SK-N-SH treated with all-trans-retinoic acid at 6 μM for 48 hours (cell line): ENCODE results near the gene TMEM39B.

ENCODE experiments used
- ATAC-seq: fragments of 200-7000 bp; cut with Tn5 transposase; 3 replicates; pipeline ENCODE4 v1.9.1; 2020; ENCODE audit warnings: mild to moderate bottlenecking, moderate library complexity
- ARNTL ChIP-seq: fragments of 450-650 bp; formaldehyde crosslinking; IDR thresholded peaks from 2 replicates; pipeline ENCODE4 v1.5.0; 2020; ENCODE audit warnings: low read depth, mild to moderate bottlenecking, moderate library complexity, borderline replicate concordance
- BACH2 ChIP-seq: fragments of 250-450 bp; sonication (Bioruptor Pico); IDR thresholded peaks from 2 replicates; pipeline ENCODE4 v1.9.0; 2021; ENCODE audit warnings: mild to moderate bottlenecking, borderline replicate concordance
- CSDC2 ChIP-seq: fragments of 250-450 bp; sonication (Bioruptor Pico); IDR thresholded peaks from 2 replicates; pipeline ENCODE4 v1.5.0; 2020; ENCODE audit warnings: mild to moderate bottlenecking, moderate library complexity
- ESRRG ChIP-seq: fragments of 250-450 bp; sonication (Bioruptor Pico); IDR thresholded peaks from 2 replicates; pipeline ENCODE4 v1.6.1; 2021; ENCODE audit warnings: mild to moderate bottlenecking
- GLIS3 ChIP-seq: fragments of 250-450 bp; sonication (Bioruptor Pico); IDR thresholded peaks from 2 replicates; pipeline ENCODE4 v1.5.0; 2020; ENCODE audit warnings: mild to moderate bottlenecking, moderate library complexity
- ISL1 ChIP-seq: fragments of 250-450 bp; sonication (Bioruptor Pico); IDR thresholded peaks from 2 replicates; pipeline ENCODE4 v2.1.2; 2022; ENCODE audit warnings: mild to moderate bottlenecking, moderate library complexity
- OSR1 ChIP-seq: fragments of 250-450 bp; sonication (Bioruptor Pico); IDR thresholded peaks from 2 replicates; pipeline ENCODE4 v1.8.0; 2022; ENCODE audit warnings: moderate library complexity, mild to moderate bottlenecking, inconsistent platforms
- RARB ChIP-seq: fragments of 250-450 bp; sonication (Bioruptor Pico); IDR thresholded peaks from 2 replicates; pipeline ENCODE4 v1.8.0; 2021; ENCODE audit warnings: mild to moderate bottlenecking, moderate library complexity
- SNAI2 ChIP-seq: fragments of 250-450 bp; sonication (Bioruptor Pico); IDR thresholded peaks from 2 replicates; pipeline ENCODE4 v1.5.0; 2020; ENCODE audit warnings: mild to moderate bottlenecking, moderate library complexity
- TCF4 ChIP-seq: fragments of 250-450 bp; sonication (Bioruptor Pico); IDR thresholded peaks from 2 replicates; pipeline ENCODE4 v1.8.0; 2021; ENCODE audit warnings: mild to moderate bottlenecking, moderate library complexity, borderline replicate concordance
- TOX ChIP-seq: fragments of 250-450 bp; sonication (Bioruptor Pico); IDR thresholded peaks from 2 replicates; pipeline ENCODE4 v1.8.0; 2021; ENCODE audit warnings: mild to moderate bottlenecking, moderate library complexity, borderline replicate concordance
- ZC3H10 ChIP-seq: fragments of 250-450 bp; sonication (Bioruptor Pico); IDR thresholded peaks from 2 replicates; pipeline ENCODE4 v1.5.1; 2021; ENCODE audit warnings: mild to moderate bottlenecking, moderate library complexity
- ZFP3 ChIP-seq: fragments of 250-450 bp; sonication (Bioruptor Pico); IDR thresholded peaks from 2 replicates; pipeline ENCODE4 v1.5.0; 2020; ENCODE audit warnings: mild to moderate bottlenecking, moderate library complexity
- ZFP30 ChIP-seq: fragments of 450-650 bp; formaldehyde crosslinking; IDR thresholded peaks from 2 replicates; pipeline ENCODE4 v1.5.0; 2022; ENCODE audit warnings: mild to moderate bottlenecking, moderate library complexity
- ZNF565 ChIP-seq: fragments of 450-650 bp; formaldehyde crosslinking; conservative IDR thresholded peaks from 2 replicates; pipeline ENCODE4 v1.5.0; 2020; ENCODE audit warnings: low read depth, mild to moderate bottlenecking, moderate library complexity
- ZNF70 ChIP-seq: fragments of 450-650 bp; formaldehyde crosslinking; IDR thresholded peaks from 2 replicates; pipeline ENCODE4 v1.5.0; 2020; ENCODE audit warnings: mild to moderate bottlenecking, moderate library complexity
- ZNF8 ChIP-seq: fragments of 450-650 bp; formaldehyde crosslinking; IDR thresholded peaks from 2 replicates; pipeline ENCODE4 v1.5.0; 2020; ENCODE audit warnings: mild to moderate bottlenecking, moderate library complexity
- TF ChIP-seq, protein P1 (sequence below): fragments of 250-450 bp; sonication (Bioruptor Pico); IDR thresholded peaks from 2 replicates; pipeline ENCODE4 v1.8.0; 2020; ENCODE audit warnings: mild to moderate bottlenecking, moderate library complexity, borderline replicate concordance
- TF ChIP-seq, protein P2 (sequence below): fragments of 250-450 bp; sonication (Bioruptor Pico); IDR thresholded peaks from 2 replicates; pipeline ENCODE4 v1.5.1; 2021; ENCODE audit warnings: mild to moderate bottlenecking, moderate library complexity
- TF ChIP-seq, protein P3 (sequence below): fragments of 250-450 bp; sonication (Bioruptor Pico); IDR thresholded peaks from 2 replicates; pipeline ENCODE4 v1.5.1; 2020; ENCODE audit warnings: low read depth, mild to moderate bottlenecking, moderate library complexity
- TF ChIP-seq, protein P4 (sequence below): fragments of 250-450 bp; sonication (Bioruptor Pico); IDR thresholded peaks from 2 replicates; pipeline ENCODE4 v1.5.0; 2020; ENCODE audit warnings: mild to moderate bottlenecking, moderate library complexity
- TF ChIP-seq, protein P5 (sequence below): fragments of 250-450 bp; sonication (Bioruptor Pico); IDR thresholded peaks from 2 replicates; pipeline ENCODE4 v1.8.0; 2021; ENCODE audit warnings: low read depth, mild to moderate bottlenecking, moderate library complexity, borderline replicate concordance

The TMEM39B gene

DNA sequence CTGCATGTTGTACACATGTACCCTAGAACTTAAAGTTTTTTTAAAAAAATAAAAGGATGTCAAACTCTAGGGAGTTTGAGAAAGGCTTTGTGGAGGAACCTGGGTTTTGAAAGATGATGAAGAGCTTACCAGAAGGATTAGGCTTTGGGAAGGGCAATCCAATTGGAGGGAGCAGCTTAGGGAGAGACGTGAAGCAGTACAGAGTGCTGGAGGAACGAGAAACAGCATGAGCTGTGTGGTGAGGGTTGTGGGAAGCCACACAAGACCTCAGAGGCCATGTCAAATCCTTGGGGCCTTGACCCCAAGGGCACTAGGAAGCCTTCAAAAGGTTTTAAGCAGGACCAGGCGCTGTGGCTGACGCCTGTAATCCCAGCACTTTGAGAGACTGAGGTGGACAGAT, 26.7 kb downstream of the TMEM39B start:
- ATAC-seq, result no peak
- no peak for TF ChIP-seq TOX (CRISPR knock-in tag)

DNA sequence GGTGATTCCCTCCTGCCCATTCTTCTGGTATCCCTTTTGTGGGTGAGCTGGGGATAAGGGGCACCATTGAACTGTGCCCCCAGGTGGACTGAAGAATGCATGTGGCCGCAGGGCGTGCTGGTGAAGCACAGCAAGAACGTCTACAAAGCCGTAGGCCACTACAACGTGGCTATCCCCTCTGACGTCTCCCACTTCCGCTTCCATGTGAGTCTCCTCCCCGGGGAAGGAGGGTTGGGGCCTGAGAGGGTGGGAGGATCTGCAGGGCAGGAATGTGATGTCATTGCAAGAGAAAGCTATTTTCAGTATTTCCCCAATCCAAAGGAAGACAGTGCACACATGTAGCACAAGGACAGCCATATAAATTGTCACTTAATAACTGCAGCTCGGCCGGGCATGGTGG, 27.6 kb downstream of the TMEM39B start:
- ATAC-seq, result no peak

DNA sequence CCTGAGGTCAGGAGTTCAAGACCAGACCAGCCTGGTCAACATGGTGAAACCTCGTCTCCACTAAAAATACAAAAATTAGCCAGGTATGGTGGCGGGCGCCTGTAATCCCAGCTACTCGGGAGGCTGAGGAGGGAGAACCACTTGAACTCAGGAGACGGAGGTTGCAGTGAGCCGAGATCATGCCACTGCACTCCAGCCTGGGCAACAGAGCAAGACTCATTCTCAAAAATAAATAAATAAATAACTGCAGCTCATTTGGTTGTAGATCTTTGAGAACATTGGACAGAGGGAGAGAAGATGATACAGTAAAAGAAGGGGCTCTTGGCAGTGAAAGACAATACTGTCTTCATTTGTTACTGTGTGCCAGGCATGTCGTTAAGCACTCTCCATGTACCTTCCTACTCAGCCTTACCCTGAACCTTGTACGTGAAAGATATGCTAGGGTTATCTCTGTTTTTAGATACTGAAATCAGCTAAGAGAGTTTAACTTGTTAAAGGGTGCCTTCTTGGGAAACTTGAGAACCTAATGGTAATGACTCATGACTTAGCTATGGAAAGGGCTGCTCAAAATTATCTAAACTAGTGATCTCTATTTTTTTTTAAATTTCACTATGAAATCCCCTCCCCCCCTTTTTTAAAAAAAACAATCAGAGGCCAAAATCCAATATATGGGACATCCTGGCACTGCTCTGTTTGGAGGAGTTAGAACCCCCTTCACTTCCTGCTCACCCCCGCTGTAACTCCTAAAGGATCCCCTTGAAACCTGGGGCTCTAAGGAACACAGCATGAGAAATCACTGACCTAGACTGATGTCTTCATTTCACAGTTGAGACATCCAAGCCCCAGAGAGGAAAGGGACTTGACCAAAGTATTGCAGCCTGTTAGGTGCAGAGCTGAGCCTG, 28.3 kb downstream of the TMEM39B start:
- ATAC-seq, result peak; percentile 83
- no peak for TF ChIP-seq ESRRG
- TF ChIP-seq ZNF70 (CRISPR knock-in tag), result no peak
- TF ChIP-seq BACH2 (CRISPR knock-in tag), result no peak
- TF ChIP-seq ARNTL, result no peak
- TF ChIP-seq TOX (CRISPR knock-in tag), result no peak
- no peak for TF ChIP-seq GLIS3
- TF ChIP-seq, protein P1, sequence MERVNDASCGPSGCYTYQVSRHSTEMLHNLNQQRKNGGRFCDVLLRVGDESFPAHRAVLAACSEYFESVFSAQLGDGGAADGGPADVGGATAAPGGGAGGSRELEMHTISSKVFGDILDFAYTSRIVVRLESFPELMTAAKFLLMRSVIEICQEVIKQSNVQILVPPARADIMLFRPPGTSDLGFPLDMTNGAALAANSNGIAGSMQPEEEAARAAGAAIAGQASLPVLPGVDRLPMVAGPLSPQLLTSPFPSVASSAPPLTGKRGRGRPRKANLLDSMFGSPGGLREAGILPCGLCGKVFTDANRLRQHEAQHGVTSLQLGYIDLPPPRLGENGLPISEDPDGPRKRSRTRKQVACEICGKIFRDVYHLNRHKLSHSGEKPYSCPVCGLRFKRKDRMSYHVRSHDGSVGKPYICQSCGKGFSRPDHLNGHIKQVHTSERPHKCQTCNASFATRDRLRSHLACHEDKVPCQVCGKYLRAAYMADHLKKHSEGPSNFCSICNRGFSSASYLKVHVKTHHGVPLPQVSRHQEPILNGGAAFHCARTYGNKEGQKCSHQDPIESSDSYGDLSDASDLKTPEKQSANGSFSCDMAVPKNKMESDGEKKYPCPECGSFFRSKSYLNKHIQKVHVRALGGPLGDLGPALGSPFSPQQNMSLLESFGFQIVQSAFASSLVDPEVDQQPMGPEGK (CRISPR knock-in tag), result no peak
- TF ChIP-seq SNAI2 (CRISPR knock-in tag), result no peak
- TF ChIP-seq ZFP3, result no peak
- no peak for TF ChIP-seq ZNF8 (CRISPR knock-in tag)
- TF ChIP-seq, protein P2, sequence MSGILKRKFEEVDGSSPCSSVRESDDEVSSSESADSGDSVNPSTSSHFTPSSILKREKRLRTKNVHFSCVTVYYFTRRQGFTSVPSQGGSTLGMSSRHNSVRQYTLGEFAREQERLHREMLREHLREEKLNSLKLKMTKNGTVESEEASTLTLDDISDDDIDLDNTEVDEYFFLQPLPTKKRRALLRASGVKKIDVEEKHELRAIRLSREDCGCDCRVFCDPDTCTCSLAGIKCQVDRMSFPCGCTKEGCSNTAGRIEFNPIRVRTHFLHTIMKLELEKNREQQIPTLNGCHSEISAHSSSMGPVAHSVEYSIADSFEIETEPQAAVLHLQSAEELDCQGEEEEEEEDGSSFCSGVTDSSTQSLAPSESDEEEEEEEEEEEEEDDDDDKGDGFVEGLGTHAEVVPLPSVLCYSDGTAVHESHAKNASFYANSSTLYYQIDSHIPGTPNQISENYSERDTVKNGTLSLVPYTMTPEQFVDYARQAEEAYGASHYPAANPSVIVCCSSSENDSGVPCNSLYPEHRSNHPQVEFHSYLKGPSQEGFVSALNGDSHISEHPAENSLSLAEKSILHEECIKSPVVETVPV (CRISPR knock-in tag), result no peak
- no peak for TF ChIP-seq RARB (CRISPR knock-in tag)

More for the DNA sequence above, 27.6 kb downstream of the TMEM39B start:
- no peak for TF ChIP-seq TCF4 (CRISPR knock-in tag)
- TF ChIP-seq OSR1 (CRISPR knock-in tag), result no peak
- no peak for TF ChIP-seq ARNTL
- no peak for TF ChIP-seq ZNF8 (CRISPR knock-in tag)
- no peak for TF ChIP-seq ZFP3
- no peak for TF ChIP-seq ISL1 (CRISPR knock-in tag)
- no peak for TF ChIP-seq ZNF565 (CRISPR knock-in tag)
- TF ChIP-seq SNAI2 (CRISPR knock-in tag), result no peak
- TF ChIP-seq, protein P3, sequence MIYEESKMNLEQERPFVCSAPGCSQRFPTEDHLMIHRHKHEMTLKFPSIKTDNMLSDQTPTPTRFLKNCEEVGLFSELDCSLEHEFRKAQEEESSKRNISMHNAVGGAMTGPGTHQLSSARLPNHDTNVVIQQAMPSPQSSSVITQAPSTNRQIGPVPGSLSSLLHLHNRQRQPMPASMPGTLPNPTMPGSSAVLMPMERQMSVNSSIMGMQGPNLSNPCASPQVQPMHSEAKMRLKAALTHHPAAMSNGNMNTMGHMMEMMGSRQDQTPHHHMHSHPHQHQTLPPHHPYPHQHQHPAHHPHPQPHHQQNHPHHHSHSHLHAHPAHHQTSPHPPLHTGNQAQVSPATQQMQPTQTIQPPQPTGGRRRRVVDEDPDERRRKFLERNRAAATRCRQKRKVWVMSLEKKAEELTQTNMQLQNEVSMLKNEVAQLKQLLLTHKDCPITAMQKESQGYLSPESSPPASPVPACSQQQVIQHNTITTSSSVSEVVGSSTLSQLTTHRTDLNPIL, result no peak
- TF ChIP-seq ESRRG, result no peak
- no peak for TF ChIP-seq ZC3H10
- TF ChIP-seq RARB (CRISPR knock-in tag), result no peak
- no peak for TF ChIP-seq CSDC2 (CRISPR knock-in tag)
- no peak for TF ChIP-seq ZNF70 (CRISPR knock-in tag)
- TF ChIP-seq TOX (CRISPR knock-in tag), result no peak
- TF ChIP-seq, protein P4, sequence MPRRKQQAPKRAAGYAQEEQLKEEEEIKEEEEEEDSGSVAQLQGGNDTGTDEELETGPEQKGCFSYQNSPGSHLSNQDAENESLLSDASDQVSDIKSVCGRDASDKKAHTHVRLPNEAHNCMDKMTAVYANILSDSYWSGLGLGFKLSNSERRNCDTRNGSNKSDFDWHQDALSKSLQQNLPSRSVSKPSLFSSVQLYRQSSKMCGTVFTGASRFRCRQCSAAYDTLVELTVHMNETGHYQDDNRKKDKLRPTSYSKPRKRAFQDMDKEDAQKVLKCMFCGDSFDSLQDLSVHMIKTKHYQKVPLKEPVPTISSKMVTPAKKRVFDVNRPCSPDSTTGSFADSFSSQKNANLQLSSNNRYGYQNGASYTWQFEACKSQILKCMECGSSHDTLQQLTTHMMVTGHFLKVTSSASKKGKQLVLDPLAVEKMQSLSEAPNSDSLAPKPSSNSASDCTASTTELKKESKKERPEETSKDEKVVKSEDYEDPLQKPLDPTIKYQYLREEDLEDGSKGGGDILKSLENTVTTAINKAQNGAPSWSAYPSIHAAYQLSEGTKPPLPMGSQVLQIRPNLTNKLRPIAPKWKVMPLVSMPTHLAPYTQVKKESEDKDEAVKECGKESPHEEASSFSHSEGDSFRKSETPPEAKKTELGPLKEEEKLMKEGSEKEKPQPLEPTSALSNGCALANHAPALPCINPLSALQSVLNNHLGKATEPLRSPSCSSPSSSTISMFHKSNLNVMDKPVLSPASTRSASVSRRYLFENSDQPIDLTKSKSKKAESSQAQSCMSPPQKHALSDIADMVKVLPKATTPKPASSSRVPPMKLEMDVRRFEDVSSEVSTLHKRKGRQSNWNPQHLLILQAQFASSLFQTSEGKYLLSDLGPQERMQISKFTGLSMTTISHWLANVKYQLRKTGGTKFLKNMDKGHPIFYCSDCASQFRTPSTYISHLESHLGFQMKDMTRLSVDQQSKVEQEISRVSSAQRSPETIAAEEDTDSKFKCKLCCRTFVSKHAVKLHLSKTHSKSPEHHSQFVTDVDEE (CRISPR knock-in tag), result no peak
- TF ChIP-seq, protein P1 (CRISPR knock-in tag), result no peak
- TF ChIP-seq, protein P5, sequence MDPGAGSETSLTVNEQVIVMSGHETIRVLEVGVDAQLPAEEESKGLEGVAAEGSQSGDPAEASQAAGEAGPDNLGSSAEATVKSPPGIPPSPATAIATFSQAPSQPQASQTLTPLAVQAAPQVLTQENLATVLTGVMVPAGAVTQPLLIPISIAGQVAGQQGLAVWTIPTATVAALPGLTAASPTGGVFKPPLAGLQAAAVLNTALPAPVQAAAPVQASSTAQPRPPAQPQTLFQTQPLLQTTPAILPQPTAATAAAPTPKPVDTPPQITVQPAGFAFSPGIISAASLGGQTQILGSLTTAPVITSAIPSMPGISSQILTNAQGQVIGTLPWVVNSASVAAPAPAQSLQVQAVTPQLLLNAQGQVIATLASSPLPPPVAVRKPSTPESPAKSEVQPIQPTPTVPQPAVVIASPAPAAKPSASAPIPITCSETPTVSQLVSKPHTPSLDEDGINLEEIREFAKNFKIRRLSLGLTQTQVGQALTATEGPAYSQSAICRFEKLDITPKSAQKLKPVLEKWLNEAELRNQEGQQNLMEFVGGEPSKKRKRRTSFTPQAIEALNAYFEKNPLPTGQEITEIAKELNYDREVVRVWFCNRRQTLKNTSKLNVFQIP (CRISPR knock-in tag), result no peak
- no peak for TF ChIP-seq ZFP30 (CRISPR knock-in tag)
- TF ChIP-seq, protein P2 (CRISPR knock-in tag), result no peak
